HG03196 (cell line): Measurements from ENCODE around the gene LUC7L2.
"Not testable (repeated sequence)": the region's sequence is repeated elsewhere in the genome, so short reads cannot be mapped to it uniquely, and the experiment has no call there.

Experiments used
- ATAC-seq: cut with Tn5 transposase; IDR thresholded peaks from one replicate; pipeline ENCODE4 v1.9.1; 2021; ENCODE audit not compliant: unreplicated experiment

LUC7L2 gene

GRCh38 chr7:139354729-139355128 lies 5.0 kb upstream of the LUC7L2 start:
- ATAC-seq, result no peak

DNA sequence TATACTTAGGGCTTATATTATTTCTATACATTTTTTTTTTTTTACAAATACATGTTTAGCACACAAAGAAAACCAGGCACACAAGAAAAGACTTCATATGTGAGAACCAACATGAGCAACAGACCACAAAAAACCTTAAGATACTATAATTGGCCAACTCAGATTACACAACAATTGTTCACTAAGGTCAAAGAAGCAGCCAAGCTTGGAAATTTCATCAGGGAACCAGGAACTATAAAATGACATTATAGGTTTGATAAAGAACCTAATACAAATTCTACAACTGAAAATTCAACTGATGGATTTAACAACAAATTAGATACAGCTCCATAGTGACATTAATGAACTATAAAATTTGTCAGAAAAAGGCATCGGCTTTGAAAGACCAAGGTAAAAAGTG lies 4.4 kb upstream of the LUC7L2 start:
- no peak for ATAC-seq

DNA sequence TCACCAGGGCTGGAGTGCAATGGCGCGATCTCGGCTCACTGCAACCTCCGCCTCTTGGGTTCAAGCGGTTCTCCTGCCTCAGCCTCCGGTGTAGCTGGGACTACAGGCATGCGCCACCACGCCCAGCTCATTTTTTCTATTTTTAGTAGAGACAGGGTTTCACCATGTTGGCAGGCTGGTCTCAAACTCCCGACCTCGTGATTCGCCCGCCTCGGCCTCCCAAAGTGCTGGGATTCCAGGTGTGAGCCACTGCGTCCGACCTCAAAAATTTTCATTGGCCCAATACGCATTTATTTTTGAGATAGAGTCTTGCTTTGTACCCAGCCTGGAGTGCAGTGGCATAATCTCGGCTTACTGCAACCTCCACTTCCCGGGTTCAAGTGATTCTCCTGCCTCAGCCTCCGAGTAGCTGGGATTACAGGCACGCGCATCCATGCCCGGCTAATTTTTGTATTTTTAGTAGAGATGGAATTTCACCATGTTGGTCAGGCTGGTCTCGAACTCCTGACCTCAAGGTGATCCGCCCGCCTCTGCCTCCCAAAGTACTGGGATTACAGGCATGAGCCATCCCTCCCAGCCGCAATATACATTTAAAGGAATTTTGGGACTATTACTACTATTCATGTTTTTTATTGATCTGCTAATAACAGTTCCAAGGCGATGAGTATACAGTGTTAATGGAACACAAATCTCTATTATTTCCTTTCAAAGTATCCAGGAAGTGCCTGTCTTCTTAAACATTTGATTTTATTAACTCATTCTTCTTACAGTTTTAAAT lies 1.8 kb upstream of the LUC7L2 start:
- not testable (repeated sequence) for ATAC-seq

- ATAC-seq, result no peak
Observed at GRCh38 chr7:139358541-139359365, 941 bp upstream of the LUC7L2 start.

- ATAC-seq, result peak; percentile 71
Observed at GRCh38 chr7:139360210-139360947, 685 bp downstream of the LUC7L2 start.

- ATAC-seq, result no peak
Observed at GRCh38 chr7:139360948-139361307, 1.2 kb downstream of the LUC7L2 start.

- no peak for ATAC-seq
Observed at GRCh38 chr7:139361523-139361922, 1.8 kb downstream of the LUC7L2 start.

- no peak for ATAC-seq
Observed at GRCh38 chr7:139362302-139362701, 2.6 kb downstream of the LUC7L2 start.

- no peak for ATAC-seq
Observed at GRCh38 chr7:139362981-139363380, 3.3 kb downstream of the LUC7L2 start.

- no peak for ATAC-seq
Observed at GRCh38 chr7:139365336-139365735, 5.6 kb downstream of the LUC7L2 start.

GRCh38 chr7:139366400-139366799 lies 6.7 kb downstream of the LUC7L2 start:
- ATAC-seq, result no peak

DNA sequence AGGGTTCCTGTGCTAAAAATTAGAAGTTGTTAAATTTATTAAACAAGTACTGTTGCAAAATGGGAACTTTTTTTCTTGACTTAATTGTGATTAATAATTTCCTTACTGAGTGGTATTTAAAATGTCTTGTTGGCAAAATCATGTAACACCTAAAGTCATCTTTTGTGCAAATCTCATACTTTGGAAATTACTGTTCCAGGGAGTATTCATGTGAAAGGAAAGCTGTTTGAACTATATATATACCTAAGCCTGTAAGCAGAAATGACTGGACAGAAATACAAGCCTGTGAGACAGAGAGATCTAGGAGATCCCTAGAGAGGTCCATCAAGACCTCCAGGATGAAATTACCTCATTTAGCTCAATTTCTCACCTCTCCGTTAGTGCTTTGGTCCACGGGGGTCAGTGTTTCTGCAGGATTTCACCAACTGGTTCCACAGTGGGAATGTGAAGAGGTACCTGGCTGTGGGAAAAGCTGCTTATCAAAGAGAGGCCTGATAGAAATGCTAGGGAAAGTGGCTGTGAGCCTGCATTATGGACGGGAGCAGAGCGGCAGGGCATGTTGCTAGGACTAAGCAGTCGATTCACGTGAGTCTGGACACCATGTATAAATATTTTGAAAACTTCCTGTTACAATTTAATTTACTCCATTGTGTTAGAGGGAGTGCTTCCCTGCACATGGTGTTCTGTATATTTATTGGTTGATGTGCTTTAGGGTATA lies 7.9 kb downstream of the LUC7L2 start:
- ATAC-seq, result no peak

GRCh38 chr7:139370301-139370942 lies 10.7 kb downstream of the LUC7L2 start:
- ATAC-seq, result no peak

GRCh38 chr7:139370943-139371313 lies 11.2 kb downstream of the LUC7L2 start:
- no peak for ATAC-seq

- no peak for ATAC-seq
Observed at GRCh38 chr7:139374246-139374645, 14.6 kb downstream of the LUC7L2 start.

DNA sequence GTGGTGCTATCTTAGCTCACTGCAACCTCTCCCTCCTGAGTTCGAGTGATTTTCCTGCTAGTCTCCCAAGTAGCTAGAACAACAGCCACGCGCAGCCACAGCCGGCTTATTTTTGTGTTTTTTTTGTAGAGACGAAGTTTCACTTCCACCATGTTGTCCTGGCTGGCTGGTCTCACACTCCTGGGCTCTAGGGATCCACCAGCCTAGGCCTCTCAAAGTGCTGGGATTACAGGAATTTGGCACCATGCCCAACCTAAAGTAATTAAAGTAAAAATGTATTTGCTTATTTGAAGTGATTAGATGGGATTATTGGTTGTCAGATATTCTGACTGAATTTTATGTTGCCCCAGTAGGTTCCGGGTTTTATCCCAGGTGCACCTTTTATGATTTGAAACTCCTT lies 22.7 kb downstream of the LUC7L2 start:
- ATAC-seq, result no peak

DNA sequence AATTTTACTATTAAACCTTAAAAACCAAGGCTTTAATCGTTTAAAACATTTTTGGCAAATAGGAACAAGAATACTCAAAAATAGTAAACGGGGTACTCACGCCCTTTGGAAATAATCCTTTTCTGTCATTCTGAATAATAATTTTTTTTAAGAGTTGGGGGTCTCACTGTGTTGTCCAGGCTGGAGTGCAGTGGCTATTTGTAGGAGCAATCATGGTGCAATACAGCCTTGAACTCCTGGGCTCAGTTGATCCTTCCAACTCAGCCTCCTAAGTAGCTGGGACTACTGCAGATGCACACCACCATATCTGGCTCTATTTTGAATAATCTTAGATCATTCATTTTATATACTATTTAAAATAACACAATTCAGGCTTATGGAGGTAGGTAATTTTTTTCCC lies 24.9 kb downstream of the LUC7L2 start:
- ATAC-seq, result no peak

DNA sequence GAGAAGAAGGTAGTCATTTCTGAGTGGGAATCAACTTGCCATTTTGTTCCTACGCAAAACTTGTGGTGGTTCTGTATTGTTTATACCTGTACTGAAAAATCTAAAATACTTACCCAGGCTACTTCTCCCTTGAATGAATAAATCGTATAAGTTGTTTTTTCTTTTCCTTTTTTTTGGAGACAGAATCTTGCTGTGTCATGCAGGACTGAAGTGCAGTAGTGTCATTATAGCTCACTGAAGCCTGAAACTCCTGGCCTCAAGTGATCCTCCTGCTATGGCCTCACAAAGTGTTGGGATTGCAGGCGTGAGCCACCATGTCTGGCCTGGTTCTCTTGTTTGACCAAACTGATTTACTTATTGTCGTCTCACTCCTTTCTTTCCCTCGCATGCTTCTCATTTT lies 27.9 kb downstream of the LUC7L2 start:
- ATAC-seq, result no peak

- no peak for ATAC-seq
Observed at GRCh38 chr7:139389091-139389490, 29.4 kb downstream of the LUC7L2 start.

DNA sequence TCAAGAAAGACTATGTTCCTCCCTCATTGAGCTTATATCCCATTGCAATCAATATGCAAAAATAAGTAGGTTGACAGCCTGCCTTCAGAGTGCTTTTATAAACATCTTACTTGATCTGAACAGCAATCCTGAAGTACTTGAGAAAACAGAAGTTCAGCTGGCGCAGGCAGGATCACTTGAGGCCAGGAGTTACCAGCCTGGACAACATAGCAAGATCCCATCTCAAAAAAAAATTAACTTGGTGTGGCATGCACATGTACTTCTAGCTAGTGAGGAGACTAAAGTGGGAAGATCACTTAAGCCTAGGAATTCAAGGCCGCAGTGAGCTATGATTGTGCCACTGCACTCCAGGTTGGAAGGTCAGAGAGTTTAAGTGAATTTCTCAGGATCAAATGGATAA lies 30.1 kb downstream of the LUC7L2 start:
- no peak for ATAC-seq
